ENCODE results near the gene LIF. TPM values are rescaled to one million over a fixed set of nuclear protein-coding genes. Genes with fewer than 3 reads are reported as not detected.

Gene LIF
- total RNA-seq, 4 donors from 2014 or later, result 4.2 to 15.3 (median 8.5) TPM

DNA sequence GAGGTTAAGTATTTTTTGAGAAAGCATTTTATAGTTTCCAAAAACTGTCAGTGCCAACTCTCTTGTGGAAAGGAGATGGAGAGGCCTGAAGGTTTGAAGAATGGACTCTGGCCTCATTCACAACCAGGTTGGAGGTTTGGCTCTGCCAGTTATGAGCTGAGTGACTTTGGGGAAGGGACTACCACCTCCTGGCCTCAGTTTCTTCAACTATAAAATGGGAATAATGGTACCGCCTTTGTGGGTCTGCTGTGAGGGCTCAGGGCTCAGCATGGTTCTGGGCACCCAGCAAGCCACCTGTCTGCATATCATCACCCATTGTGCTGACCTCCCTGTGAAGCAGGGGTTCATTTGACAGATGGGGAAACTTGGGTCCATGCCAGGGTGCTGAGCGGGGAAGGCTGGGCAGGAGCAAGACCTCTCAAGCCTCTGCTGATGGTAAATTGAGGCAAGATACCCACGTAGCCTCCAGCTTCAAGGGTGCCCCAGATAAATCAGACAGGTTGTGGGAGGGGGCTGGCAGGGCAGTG is 3.5 kb upstream of the LIF start:
- H3K36me3 ChIP-seq, result no peaks in the 10 kb centered on the region
- no peak for DNase-seq (ENCODE audit: low spot score in 2 of 2)
- peaks cover 71% of the 10 kb centered on the region for H3K4me1 ChIP-seq
- H3K4me3 ChIP-seq, result no peak overlapping the region
- H3K9me3 ChIP-seq, result no peaks in the 10 kb centered on the region
- WGBS, result 100% methylated on average over 1 of the region's 3 CpGs
- TF ChIP-seq, protein P1, sequence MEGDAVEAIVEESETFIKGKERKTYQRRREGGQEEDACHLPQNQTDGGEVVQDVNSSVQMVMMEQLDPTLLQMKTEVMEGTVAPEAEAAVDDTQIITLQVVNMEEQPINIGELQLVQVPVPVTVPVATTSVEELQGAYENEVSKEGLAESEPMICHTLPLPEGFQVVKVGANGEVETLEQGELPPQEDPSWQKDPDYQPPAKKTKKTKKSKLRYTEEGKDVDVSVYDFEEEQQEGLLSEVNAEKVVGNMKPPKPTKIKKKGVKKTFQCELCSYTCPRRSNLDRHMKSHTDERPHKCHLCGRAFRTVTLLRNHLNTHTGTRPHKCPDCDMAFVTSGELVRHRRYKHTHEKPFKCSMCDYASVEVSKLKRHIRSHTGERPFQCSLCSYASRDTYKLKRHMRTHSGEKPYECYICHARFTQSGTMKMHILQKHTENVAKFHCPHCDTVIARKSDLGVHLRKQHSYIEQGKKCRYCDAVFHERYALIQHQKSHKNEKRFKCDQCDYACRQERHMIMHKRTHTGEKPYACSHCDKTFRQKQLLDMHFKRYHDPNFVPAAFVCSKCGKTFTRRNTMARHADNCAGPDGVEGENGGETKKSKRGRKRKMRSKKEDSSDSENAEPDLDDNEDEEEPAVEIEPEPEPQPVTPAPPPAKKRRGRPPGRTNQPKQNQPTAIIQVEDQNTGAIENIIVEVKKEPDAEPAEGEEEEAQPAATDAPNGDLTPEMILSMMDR (IDR thresholded peaks at IDR 0.05), result no peak
- TF ChIP-seq POLR2A (IDR thresholded peaks at IDR 0.05), result no peak
- TF ChIP-seq EP300 (IDR thresholded peaks at IDR 0.05), result no peak
- TF ChIP-seq POLR2AphosphoS5 (IDR thresholded peaks at IDR 0.05), result no peak
- no peak overlapping the region for H3K27ac ChIP-seq
- H3K27me3 ChIP-seq, result peaks cover 14% of the 10 kb centered on the region

DNA sequence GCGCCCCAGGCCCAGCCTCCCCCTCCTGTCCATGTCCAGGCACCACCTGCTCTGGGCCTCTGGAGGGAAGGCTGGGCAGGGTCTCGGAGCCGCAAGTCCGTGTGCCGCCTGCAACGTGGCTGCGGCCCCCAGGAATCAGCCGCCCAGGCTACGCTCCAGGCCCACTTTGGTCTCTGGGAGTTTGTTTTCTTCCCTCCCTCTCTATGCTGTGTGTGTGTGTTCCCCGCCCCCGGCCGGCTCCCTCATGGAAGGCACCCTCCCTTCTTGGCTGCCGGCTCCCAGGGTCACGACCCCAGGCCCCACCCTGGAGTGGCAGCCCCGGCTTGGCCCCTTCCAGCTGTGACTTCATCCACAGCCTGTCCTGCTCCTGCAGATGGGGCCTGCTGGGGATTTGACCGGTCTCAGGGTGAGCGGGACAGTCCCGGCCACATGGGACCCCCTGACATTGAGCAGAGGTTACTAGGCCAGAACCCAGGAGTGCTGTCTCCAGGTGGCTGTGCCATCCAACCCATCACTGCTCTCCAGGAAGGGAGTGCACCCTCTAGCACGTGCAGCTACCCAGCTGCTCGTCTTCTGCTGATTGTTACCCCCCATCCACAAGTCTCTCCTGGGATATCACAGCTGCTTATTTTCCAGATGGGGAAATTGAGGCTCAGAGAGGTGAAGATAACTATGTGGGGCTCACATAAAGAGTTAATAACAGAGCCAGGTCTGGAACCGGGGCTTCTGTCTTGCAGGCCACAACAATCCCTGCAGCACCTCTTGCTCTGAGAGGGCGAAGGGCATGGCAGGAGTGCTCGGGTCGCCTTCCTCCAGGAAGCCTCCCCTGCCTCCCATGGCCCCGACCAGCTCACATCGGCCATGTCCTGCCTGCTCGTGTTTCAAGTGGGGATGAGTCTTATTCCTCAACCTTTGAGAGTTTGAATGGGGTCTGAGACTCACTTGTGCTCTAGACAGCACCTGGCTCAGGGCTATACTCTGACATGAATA is 2.8 kb upstream of the LIF start:
- H3K4me3 ChIP-seq, result peak overlapping the region; percentile 20
- TF ChIP-seq POLR2A (IDR thresholded peaks at IDR 0.05) (no peak), POLR2AphosphoS5 (IDR thresholded peaks at IDR 0.05) (no peak), EP300 (IDR thresholded peaks at IDR 0.05) (no peak)
- TF ChIP-seq, protein P1 (IDR thresholded peaks at IDR 0.05), result no peak
- no peaks in the 10 kb centered on the region for H3K36me3 ChIP-seq
- WGBS, result 69% methylated on average over 16 of the region's 27 CpGs
- H3K27me3 ChIP-seq, result peaks cover 14% of the 10 kb centered on the region
- H3K4me1 ChIP-seq, result peaks cover 71% of the 10 kb centered on the region
- H3K27ac ChIP-seq, result peak overlapping the region; percentile 56
- no peaks in the 10 kb centered on the region for H3K9me3 ChIP-seq
- DNase-seq (ENCODE audit: low spot score in 2 of 2), result no peak

DNA sequence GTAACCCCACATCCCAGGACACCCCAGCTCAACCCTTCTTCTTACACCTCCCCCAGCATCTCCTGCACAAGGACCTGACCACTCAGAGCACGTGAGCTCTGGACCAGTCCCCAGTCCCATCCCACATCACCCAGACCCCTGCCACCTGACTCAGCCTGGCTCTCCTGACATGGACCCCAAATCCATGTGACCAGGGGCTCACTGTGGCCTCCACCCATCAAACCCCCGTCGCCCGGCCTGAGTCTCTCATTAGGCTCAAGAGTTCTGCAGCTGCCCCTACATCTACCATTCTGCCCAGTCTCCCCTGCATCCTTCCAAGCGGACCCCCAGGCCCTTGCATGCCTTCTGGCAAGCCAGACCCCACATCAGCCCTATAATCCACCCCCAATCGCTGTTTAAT is 1.9 kb upstream of the LIF start:
- WGBS, result 75% methylated on average over 6 of the region's 6 CpGs
- H3K9me3 ChIP-seq, result no peaks in the 10 kb centered on the region
- no peak for DNase-seq (ENCODE audit: low spot score in 2 of 2)
- TF ChIP-seq, protein P1 (IDR thresholded peaks at IDR 0.05), result no peak
- TF ChIP-seq POLR2A (IDR thresholded peaks at IDR 0.05) (no peak), POLR2AphosphoS5 (IDR thresholded peaks at IDR 0.05) (no peak), EP300 (IDR thresholded peaks at IDR 0.05) (no peak)
- H3K4me3 ChIP-seq, result peak overlapping the region; percentile 20
- H3K4me1 ChIP-seq, result peaks cover 62% of the 10 kb centered on the region
- peaks cover 14% of the 10 kb centered on the region for H3K27me3 ChIP-seq
- H3K27ac ChIP-seq, result peak overlapping the region; percentile 56
- H3K36me3 ChIP-seq, result no peaks in the 10 kb centered on the region

DNA sequence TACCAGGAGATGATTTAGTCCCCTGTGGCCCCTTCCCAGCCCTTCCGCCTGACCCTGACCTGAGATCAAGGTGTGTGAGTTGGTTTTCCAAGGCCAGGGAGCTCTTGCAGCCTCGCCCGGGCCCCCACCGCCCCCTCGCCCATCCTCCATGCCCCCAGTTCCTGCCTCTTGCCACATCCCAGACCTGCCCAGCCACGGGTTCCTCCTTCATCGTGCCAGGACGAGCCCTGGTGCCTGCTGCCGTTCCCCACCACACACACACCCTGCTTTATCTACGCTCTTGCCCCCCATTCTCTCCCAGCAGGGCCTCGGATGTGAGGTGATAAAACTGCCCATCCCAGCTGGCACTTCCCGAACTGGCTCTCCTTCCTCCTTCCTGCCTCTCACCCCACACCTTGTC is 1.4 kb upstream of the LIF start:
- TF ChIP-seq EP300 (IDR thresholded peaks at IDR 0.05) (no peak), POLR2AphosphoS5 (IDR thresholded peaks at IDR 0.05) (no peak), POLR2A (IDR thresholded peaks at IDR 0.05) (no peak)
- TF ChIP-seq, protein P1 (IDR thresholded peaks at IDR 0.05), result no peak
- peaks cover 14% of the 10 kb centered on the region for H3K27me3 ChIP-seq
- WGBS, result 61% methylated on average over 12 of the region's 12 CpGs
- H3K36me3 ChIP-seq, result no peaks in the 10 kb centered on the region
- no peak for DNase-seq (ENCODE audit: low spot score in 2 of 2)
- no peak overlapping the region for H3K4me3 ChIP-seq
- H3K9me3 ChIP-seq, result no peaks in the 10 kb centered on the region
- H3K27ac ChIP-seq, result no peak overlapping the region
- H3K4me1 ChIP-seq, result peaks cover 57% of the 10 kb centered on the region

DNA sequence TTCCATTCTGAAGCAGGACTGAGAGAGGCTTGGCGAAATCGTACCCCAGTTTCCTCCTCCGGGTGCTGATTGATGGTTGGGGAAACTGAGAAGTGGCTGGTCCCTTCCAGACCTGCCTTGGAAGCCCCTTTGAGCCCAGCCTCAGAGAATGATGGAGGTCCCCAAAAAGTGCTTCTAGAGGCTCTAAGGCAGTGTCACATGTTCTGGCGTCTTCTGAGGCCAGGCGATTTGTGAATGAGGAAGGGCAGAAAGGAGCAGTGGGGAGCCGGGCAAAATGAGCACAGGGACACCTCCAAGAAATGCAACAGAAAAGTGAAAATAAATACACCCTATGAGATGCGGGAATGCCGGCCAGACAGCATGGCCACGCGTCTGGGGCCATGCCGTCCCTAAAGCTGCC is 1.0 kb upstream of the LIF start:
- WGBS, result 77% methylated on average over 11 of the region's 11 CpGs
- Histone ChIP-seq H3K36me3 (no peaks in the 10 kb centered on the region), H3K9me3 (no peaks in the 10 kb centered on the region), H3K4me3 (no peak overlapping the region), H3K4me1 (peaks cover 53% of the 10 kb centered on the region), H3K27ac (no peak overlapping the region), H3K27me3 (peaks cover 14% of the 10 kb centered on the region)
- DNase-seq (ENCODE audit: low spot score in 2 of 2), result no peak
- TF ChIP-seq POLR2AphosphoS5 (IDR thresholded peaks at IDR 0.05) (no peak), EP300 (IDR thresholded peaks at IDR 0.05) (no peak), POLR2A (IDR thresholded peaks at IDR 0.05) (no peak)
- TF ChIP-seq, protein P1 (IDR thresholded peaks at IDR 0.05), result no peak
